ENCODE measurements around the gene ODAD3. TPM values are rescaled to one million over a fixed set of nuclear protein-coding genes. Genes with fewer than 3 reads are reported as not detected.
"Not testable (repeated sequence)": the region's sequence is repeated elsewhere in the genome, so short reads cannot be mapped to it uniquely, and the experiment has no call there.

The ODAD3 gene
- total RNA-seq, 1 donor from 2014 or later = not detected

GRCh38 chr19:11405846-11406643, 28.9 kb downstream of the ODAD3 start:
- DNase-seq = no peak

- no peak for DNase-seq
Measured at GRCh38 chr19:11404588-11405222, 30.2 kb downstream of the ODAD3 start.

GRCh38 chr19:11401808-11402543, 32.9 kb downstream of the ODAD3 start:
- DNase-seq = no peak

GRCh38 chr19:11400798-11401197, 34.1 kb downstream of the ODAD3 start:
- DNase-seq = no peak

GRCh38 chr19:11399667-11400066, 35.3 kb downstream of the ODAD3 start:
- no peak for DNase-seq

- no peak for DNase-seq
Measured at GRCh38 chr19:11397089-11397610, 37.8 kb downstream of the ODAD3 start.

GRCh38 chr19:11390933-11391680, 43.8 kb downstream of the ODAD3 start:
- no peak for DNase-seq

- DNase-seq = no peak
Measured at GRCh38 chr19:11390359-11390758, 44.6 kb downstream of the ODAD3 start.

- no peak for DNase-seq
Measured at GRCh38 chr19:11387162-11388034, 47.5 kb downstream of the ODAD3 start.

GRCh38 chr19:11384778-11385129, 50.2 kb downstream of the ODAD3 start:
- DNase-seq = no peak

GRCh38 chr19:11383706-11384048, 51.2 kb downstream of the ODAD3 start:
- no peak for DNase-seq

- peak; percentile 31 for DNase-seq
Measured at GRCh38 chr19:11382898-11383705, 51.8 kb downstream of the ODAD3 start.

- DNase-seq = peak; percentile 98
Measured at GRCh38 chr19:11380653-11381537, 54.0 kb downstream of the ODAD3 start.

GRCh38 chr19:11379857-11380350, 55.0 kb downstream of the ODAD3 start:
- no peak for DNase-seq

- not testable (repeated sequence) for DNase-seq
Measured at GRCh38 chr19:11379269-11379845, 55.6 kb downstream of the ODAD3 start.

- DNase-seq = peak; percentile 44
Measured at GRCh38 chr19:11378319-11379189, 56.4 kb downstream of the ODAD3 start.

- no peak for DNase-seq
Measured at GRCh38 chr19:11377756-11378155, 57.2 kb downstream of the ODAD3 start.

- no peak for DNase-seq
Measured at GRCh38 chr19:11377237-11377636, 57.7 kb downstream of the ODAD3 start.
